T-cell (primary cell): ENCODE measurements around the gene FMN1. TPM values are rescaled to one million over a fixed set of nuclear protein-coding genes. Genes with fewer than 3 reads are reported as not detected.

Source experiments
- ATAC-seq, 4 experiments: fragments of 200-7000 bp in 3 of 4; fragments of 150-1000 bp in 1 of 4; cut with Tn5 transposase; replicated peaks in 1 of 4; 1 replicate in 3 of 4; 2 replicates in 1 of 4; pipeline ENCODE4 v1.10.0; 2021; ENCODE audit warnings: moderate library complexity in 3 of 4, mild to moderate bottlenecking in 2 of 4, moderate number of reproducible peaks in 1 of 4
- CTCF ChIA-PET, 2 donors: fragments of 300-600 bp; sonication (Branson Sonifier 250); formaldehyde crosslinking; loops; one replicate each; lab custom pipeline; 2022; ENCODE audit warnings: antibody characterized with exemption in 2 of 2; lab: Charles Lee
- POLR2A ChIA-PET, 2 donors: fragments of 300-600 bp; sonication (Branson Sonifier 250); formaldehyde crosslinking; loops; one replicate each; lab custom pipeline; 2022; ENCODE audit warnings: antibody characterized with exemption in 2 of 2; lab: Charles Lee
- DNase-seq, 35 experiments: peaks; one replicate each; pipeline versions ENCODE4 v3.0.0 to v3.0.0-alpha.2; 2013 to 2023
- H3K27ac ChIP-seq: one replicate; pipeline ENCODE4 v1.5.1; 2013; ENCODE audit warnings: low read length
- H3K27me3 ChIP-seq, 2 experiments: replicated peaks in 1 of 2; 1 replicate in 1 of 2; 2 replicates in 1 of 2; pipeline versions ENCODE4 v1.6.1 to v1.7.0; 2013; ENCODE audit warnings: low read length in 1 of 2, mixed read lengths in 1 of 2; ENCODE audit not compliant: control insufficient read depth in 2 of 2, insufficient read depth in 2 of 2; ENCODE audit errors: extremely low read depth in 1 of 2
- H3K36me3 ChIP-seq, 2 donors: 1 replicate in 1 of 2; 2 replicates in 1 of 2; pipeline versions ENCODE4 v1.6.1 to v1.7.0; 2013; ENCODE audit warnings: low read length in 1 of 2; ENCODE audit not compliant: control insufficient read depth in 2 of 2, insufficient read depth in 1 of 2; ENCODE audit errors: extremely low read depth in 1 of 2
- H3K4me1 ChIP-seq, 2 experiments: 1 replicate in 1 of 2; 2 replicates in 1 of 2; pipeline versions ENCODE4 v1.6.1 to v1.7.0; 2013; ENCODE audit warnings: low read length in 2 of 2, mixed read lengths in 1 of 2; ENCODE audit not compliant: insufficient read depth in 2 of 2, control insufficient read depth in 1 of 2; ENCODE audit errors: extremely low read depth in 1 of 2
- H3K4me3 ChIP-seq, 2 donors: 1 replicate in 1 of 2; 2 replicates in 1 of 2; pipeline versions ENCODE4 v1.5.1 to v1.7.0; 2013; ENCODE audit warnings: mild to moderate bottlenecking in 2 of 2, low read length in 1 of 2, moderate library complexity in 1 of 2; ENCODE audit not compliant: control insufficient read depth in 1 of 2; ENCODE audit errors: extremely low read depth in 1 of 2
- H3K9me3 ChIP-seq: 2 replicates; pipeline ENCODE4 v1.7.0; 2013
- H3K27ac Mint-ChIP-seq, 2 donors: one replicate each; pipeline ENCODE4 v1.8.0; 2020 to 2021; ENCODE audit warnings: mild to moderate bottlenecking in 2 of 2, mixed read lengths in 2 of 2
- H3K27me3 Mint-ChIP-seq, 2 donors: one replicate each; pipeline ENCODE4 v1.8.0; 2021 to 2022; ENCODE audit warnings: mixed read lengths in 2 of 2
- H3K36me3 Mint-ChIP-seq: one replicate; pipeline ENCODE4 v1.8.0; 2021; ENCODE audit warnings: mixed read lengths
- H3K4me1 Mint-ChIP-seq, 3 donors: one replicate each; pipeline ENCODE4 v1.8.0; 2020 to 2022; ENCODE audit warnings: mixed read lengths in 3 of 3, mild to moderate bottlenecking in 1 of 3
- H3K4me3 Mint-ChIP-seq, 3 donors: one replicate each; pipeline ENCODE4 v1.8.0; 2020 to 2022; ENCODE audit warnings: mild to moderate bottlenecking in 3 of 3, mixed read lengths in 3 of 3, moderate library complexity in 3 of 3
- H3K9me3 Mint-ChIP-seq, 3 donors: one replicate each; pipeline ENCODE4 v1.8.0; 2020 to 2022; ENCODE audit warnings: mixed read lengths in 3 of 3
- WGBS: methylation state at CpG from one replicate; pipeline ENCODE4 v1.1.5; 2013; ENCODE audit warnings: missing lambda C conversion rate; ENCODE audit not compliant: insufficient coverage; 5-methylcytosine and 5-hydroxymethylcytosine counted together
- total RNA-seq, 35 experiments: library from RNA in 6 of 35; stranded (reverse) in 6 of 35; fragments of 120-200 nt in 1 of 35; gene quantifications; one replicate each; pipeline versions ENCODE4 v1.2.1 to v1.2.4 and lab custom pipeline; 2013 to 2026

FMN1 gene
- total RNA-seq, 5 donors from 2014 or later (not counting 1 experiment from before 2014, with no cell fraction given) = 0.20 to 22.4 (median 14.9) TPM

- Histone ChIP-seq H3K27me3 (peaks cover 0 to 10% of the 10 kb centered on the region in 2 experiments), H3K4me3 (no peak overlapping the region), H3K27ac (no peak overlapping the region), H3K36me3 (no peaks in the 10 kb centered on the region), H3K9me3 (no peaks in the 10 kb centered on the region), H3K4me1 (peaks cover 0 to 18% of the 10 kb centered on the region in 2 experiments)
- DNase-seq (no peak), ATAC-seq (no peak)
- POLR2A ChIA-PET = no interaction called here
- CTCF ChIA-PET = interaction anchor here in 1 of 2 donors (0.5 kb wide), 1 partner anchor 89 kb away, joined by 4 read pairs; no protein-coding TSS in a partner anchor
- peaks cover 0 to 23% of the 10 kb centered on the region in 2 donors for H3K27me3 Mint-ChIP-seq
- 73% methylated on average over 8 of the region's 8 CpGs for WGBS
- H3K27ac Mint-ChIP-seq = no peak overlapping the region
- no peak overlapping the region for H3K4me3 Mint-ChIP-seq
- H3K4me1 Mint-ChIP-seq = peaks cover 12 to 44% (median 24%) of the 10 kb centered on the region in 3 donors
- no peaks in the 10 kb centered on the region for H3K36me3 Mint-ChIP-seq
- H3K9me3 Mint-ChIP-seq = no peaks in the 10 kb centered on the region
Observed at GRCh38 chr15:33066584-33066983, 127.9 kb downstream of the FMN1 start.

- Mint-ChIP-seq H3K27me3 (peaks cover 0 to 23% of the 10 kb centered on the region in 2 donors), H3K27ac (no peak overlapping the region), H3K9me3 (no peaks in the 10 kb centered on the region), H3K4me1 (peaks cover 12 to 38% (median 24%) of the 10 kb centered on the region in 3 donors), H3K4me3 (no peak overlapping the region), H3K36me3 (no peaks in the 10 kb centered on the region)
- ATAC-seq = no peak
- Histone ChIP-seq H3K27ac (no peak overlapping the region), H3K9me3 (no peaks in the 10 kb centered on the region), H3K4me1 (peaks cover 0 to 18% of the 10 kb centered on the region in 2 experiments), H3K36me3 (no peaks in the 10 kb centered on the region), H3K27me3 (peaks cover 0 to 10% of the 10 kb centered on the region in 2 experiments), H3K4me3 (no peak overlapping the region)
- ChIA-PET POLR2A (no interaction called here), CTCF (interaction anchor here in 1 of 2 donors (0.5 to 0.6 kb wide), 2 partner anchors 8 to 373 kb away, joined by 3 read pairs; no protein-coding TSS in a partner anchor)
- WGBS = no CpG with 5 or more reads among the region's 3 CpGs
- DNase-seq = no peak
Observed at GRCh38 chr15:33064878-33065277, 129.6 kb downstream of the FMN1 start.

DNA sequence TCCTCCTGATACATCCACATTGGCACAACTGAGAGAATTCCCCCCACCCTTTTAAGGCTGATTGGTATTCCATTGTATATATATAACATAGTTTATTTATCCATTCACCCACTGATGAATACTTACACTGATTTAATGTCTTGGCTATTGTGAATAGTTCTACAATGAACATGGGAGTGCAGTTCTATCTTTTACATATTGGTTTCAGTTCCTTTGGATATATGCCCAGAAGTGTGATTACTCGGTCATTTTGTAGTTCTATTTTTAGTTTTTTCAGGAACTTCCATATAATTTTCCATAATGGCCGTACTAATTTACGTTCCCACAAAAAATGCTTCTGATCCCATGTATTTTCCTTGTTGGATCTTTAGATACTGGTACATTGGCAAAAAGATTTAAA lies 135.3 kb downstream of the FMN1 start:
- ATAC-seq (no peak), DNase-seq (no peak)
- Histone ChIP-seq H3K27me3 (no peaks in the 10 kb centered on the region), H3K27ac (no peak overlapping the region), H3K9me3 (no peaks in the 10 kb centered on the region), H3K4me3 (no peak overlapping the region), H3K4me1 (no peaks in the 10 kb centered on the region), H3K36me3 (no peaks in the 10 kb centered on the region)
- no peaks in the 10 kb centered on the region for H3K36me3 Mint-ChIP-seq
- CTCF ChIA-PET = no interaction called here
- no peaks in the 10 kb centered on the region for H3K27me3 Mint-ChIP-seq
- H3K4me3 Mint-ChIP-seq = no peak overlapping the region
- H3K27ac Mint-ChIP-seq = no peak overlapping the region
- H3K4me1 Mint-ChIP-seq = peaks cover 0 to 15% (median 0%) of the 10 kb centered on the region in 3 donors
- WGBS = no CpG with 5 or more reads among the region's 3 CpGs
- POLR2A ChIA-PET = no interaction called here
- H3K9me3 Mint-ChIP-seq = no peaks in the 10 kb centered on the region

GRCh38 chr15:33057845-33058244 lies 136.7 kb downstream of the FMN1 start:
- no peak overlapping the region for H3K27ac ChIP-seq
- H3K4me3 Mint-ChIP-seq = no peak overlapping the region
- ATAC-seq (no peak), DNase-seq (no peak)
- no peaks in the 10 kb centered on the region for H3K36me3 ChIP-seq
- H3K4me1 ChIP-seq = no peaks in the 10 kb centered on the region
- CTCF ChIA-PET = no interaction called here
- H3K27me3 Mint-ChIP-seq = no peaks in the 10 kb centered on the region
- H3K27me3 ChIP-seq = no peaks in the 10 kb centered on the region
- WGBS = 90% methylated on average over 8 of the region's 8 CpGs
- no peak overlapping the region for H3K4me3 ChIP-seq
- H3K27ac Mint-ChIP-seq = no peak overlapping the region
- no peaks in the 10 kb centered on the region for H3K9me3 ChIP-seq
- H3K36me3 Mint-ChIP-seq = no peaks in the 10 kb centered on the region
- H3K4me1 Mint-ChIP-seq = peaks cover 0 to 16% (median 0%) of the 10 kb centered on the region in 3 donors
- POLR2A ChIA-PET = no interaction called here
- no peaks in the 10 kb centered on the region for H3K9me3 Mint-ChIP-seq

DNA sequence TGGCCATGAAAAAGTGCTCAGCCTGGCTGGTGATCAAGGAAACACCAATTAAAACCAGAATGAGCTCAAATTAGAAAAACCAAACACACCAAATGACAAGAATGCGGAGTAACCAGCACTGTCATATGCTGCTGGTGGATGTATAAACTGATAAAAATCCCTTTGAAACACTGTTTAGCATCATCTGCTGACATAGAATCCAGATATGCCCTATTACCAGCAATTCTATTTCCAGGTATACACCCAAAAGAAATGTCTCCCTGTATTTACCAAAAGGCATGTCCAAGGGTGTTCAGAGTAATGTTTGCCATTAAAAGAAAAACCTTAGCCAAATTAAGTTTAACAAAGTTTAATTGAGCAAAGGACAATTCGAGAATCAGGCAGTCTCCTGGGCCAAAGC lies 138.6 kb downstream of the FMN1 start:
- ATAC-seq (no peak), DNase-seq (no peak)
- Mint-ChIP-seq H3K4me3 (no peak overlapping the region), H3K27ac (no peak overlapping the region), H3K9me3 (no peaks in the 10 kb centered on the region), H3K4me1 (peaks cover 0 to 24% (median 0%) of the 10 kb centered on the region in 3 donors), H3K27me3 (peaks cover 0 to 2% of the 10 kb centered on the region in 2 donors), H3K36me3 (no peaks in the 10 kb centered on the region)
- 0% methylated on average over 1 of the region's 2 CpGs for WGBS
- CTCF ChIA-PET = interaction anchor here in 1 of 2 donors (0.6 kb wide), 1 partner anchor 15 kb away, joined by 7 read pairs; no protein-coding TSS in a partner anchor
- no peak overlapping the region for H3K4me3 ChIP-seq
- no peaks in the 10 kb centered on the region for H3K27me3 ChIP-seq
- H3K27ac ChIP-seq = no peak overlapping the region
- H3K9me3 ChIP-seq = no peaks in the 10 kb centered on the region
- POLR2A ChIA-PET = no interaction called here
- no peaks in the 10 kb centered on the region for H3K36me3 ChIP-seq
- no peaks in the 10 kb centered on the region for H3K4me1 ChIP-seq

GRCh38 chr15:33051528-33051927 lies 143.0 kb downstream of the FMN1 start:
- Mint-ChIP-seq H3K4me3 (no peak overlapping the region), H3K4me1 (peaks cover 6 to 31% (median 15%) of the 10 kb centered on the region in 3 donors), H3K27ac (no peak overlapping the region), H3K9me3 (peaks cover 0 to 11% (median 5%) of the 10 kb centered on the region in 3 donors), H3K27me3 (peaks cover 0 to 2% of the 10 kb centered on the region in 2 donors), H3K36me3 (peaks cover 5% of the 10 kb centered on the region)
- H3K4me1 ChIP-seq = no peaks in the 10 kb centered on the region
- H3K27me3 ChIP-seq = no peaks in the 10 kb centered on the region
- H3K9me3 ChIP-seq = no peaks in the 10 kb centered on the region
- H3K27ac ChIP-seq = no peak overlapping the region
- no peak overlapping the region for H3K4me3 ChIP-seq
- no peak for ATAC-seq
- no peaks in the 10 kb centered on the region for H3K36me3 ChIP-seq
- 70% methylated on average over 5 of the region's 5 CpGs for WGBS
- CTCF ChIA-PET = no interaction called here
- POLR2A ChIA-PET = interaction anchor here in 1 of 2 donors (0.6 kb wide), 1 partner anchor 36 kb away, joined by 4 read pairs; no protein-coding TSS in a partner anchor
- no peak for DNase-seq
